ENCODE measurements around the gene URB2.
"Not testable (repeated sequence)": the region's sequence is repeated elsewhere in the genome, so short reads cannot be mapped to it uniquely, and the experiment has no call there.

The URB2 gene

DNA sequence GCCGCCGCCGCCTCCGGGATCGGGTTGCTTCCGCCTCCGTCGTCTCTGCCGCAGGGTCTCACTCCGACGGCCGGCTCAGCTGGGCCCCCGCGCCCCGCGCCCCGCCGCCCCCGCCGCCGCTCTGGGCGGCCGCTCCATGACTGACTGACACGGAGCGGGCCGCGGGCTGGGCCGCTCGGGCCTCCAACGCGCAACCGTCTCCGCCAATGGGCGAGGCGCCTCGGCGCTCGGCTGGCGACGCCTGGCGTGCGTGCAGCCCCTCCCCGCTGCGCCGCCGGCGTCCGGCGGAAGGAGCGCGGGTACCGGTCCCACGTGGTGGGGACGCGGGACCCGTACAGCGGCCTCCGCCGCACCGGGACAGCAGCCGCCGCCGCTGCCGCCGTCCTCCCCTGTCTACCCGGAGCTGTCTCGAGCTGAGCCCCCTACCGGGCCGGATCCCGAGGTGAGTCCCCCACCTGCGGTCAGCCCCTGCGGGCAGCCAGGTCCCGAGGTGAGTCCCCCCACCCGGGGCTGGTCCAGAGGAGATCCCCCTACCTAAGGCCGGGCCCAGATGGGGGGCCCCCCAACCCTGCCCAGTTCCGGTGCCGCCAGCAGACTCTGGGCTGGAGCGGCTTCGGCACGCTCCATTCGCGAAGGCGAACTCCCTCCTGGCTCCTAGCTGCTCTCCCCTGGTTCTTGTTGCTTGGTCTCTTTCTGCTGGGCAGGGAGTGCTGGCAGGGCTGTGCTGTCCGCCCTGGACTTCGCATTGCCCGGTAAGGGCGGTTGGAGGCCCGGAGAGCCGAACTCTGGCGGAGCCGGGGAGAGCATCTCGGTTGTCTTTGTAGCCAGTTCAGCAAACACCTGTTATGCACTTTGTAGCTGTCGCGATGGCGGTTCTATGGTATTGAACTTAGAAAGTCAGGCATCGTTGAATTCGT, at the start of gene URB2, which contains the start of gene TAF5L:
URB2 (plus strand) TSS at position 333 of the 917 bp plus-strand sequence. CDS start 1,387 bp downstream, outside the sequence.
TAF5L (minus strand) TSS at position 208 of the 917 bp plus-strand sequence. CDS start 11,640 bp downstream, outside the sequence.
- DNase-seq, result peak; percentile 92

GRCh38 chr1:229578168-229579058, 47.6 kb upstream of the URB2 start:
- DNase-seq, result no peak

DNA sequence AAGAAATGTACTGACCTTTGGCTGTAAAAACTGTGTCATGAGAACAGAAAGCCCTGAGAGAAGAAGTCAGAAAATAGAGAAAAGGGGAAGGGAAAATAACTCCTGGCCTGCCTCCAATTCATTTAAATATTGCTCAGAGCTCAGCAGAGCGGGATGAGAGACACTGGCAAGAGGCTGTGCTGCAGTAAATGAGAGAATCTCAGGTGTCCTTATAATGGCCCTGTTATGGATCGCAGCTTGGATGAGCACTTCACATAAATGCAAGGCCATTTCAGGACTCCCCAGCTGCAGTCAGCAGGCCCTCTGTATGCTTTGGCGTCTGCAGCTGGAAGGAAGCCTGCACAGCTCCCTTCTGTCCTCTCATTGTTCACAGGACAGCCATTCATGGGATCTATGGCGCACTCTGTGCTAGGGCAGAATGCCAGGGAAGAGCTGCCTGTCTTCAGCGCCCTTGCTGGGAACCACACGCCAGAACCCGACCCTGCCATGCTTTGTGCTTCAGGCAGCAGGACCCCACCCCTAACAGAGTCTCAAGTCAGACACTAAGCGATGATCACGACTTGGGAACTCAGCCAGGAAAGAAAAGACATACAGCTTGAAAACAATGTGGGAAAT, 46.9 kb upstream of the URB2 start:
- no peak for DNase-seq

DNA sequence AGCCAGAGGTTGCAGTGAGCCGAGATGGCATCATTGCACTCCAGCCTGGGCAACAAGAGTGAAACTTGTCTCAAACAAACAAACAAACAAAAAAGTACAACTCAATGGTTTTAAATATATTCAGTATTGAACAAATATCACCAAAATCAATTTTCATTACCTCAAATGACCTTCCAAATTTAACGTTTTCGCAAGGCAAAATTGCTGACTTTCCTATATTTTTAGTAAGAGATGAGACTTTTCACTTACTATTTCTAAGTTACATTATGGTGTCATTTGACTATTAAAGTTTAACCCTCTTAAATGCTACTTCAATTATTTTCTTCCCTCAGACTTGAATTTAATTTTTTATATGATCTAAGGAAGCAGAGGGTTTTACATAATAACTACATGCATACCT, 44.6 kb upstream of the URB2 start:
- DNase-seq, result no peak

DNA sequence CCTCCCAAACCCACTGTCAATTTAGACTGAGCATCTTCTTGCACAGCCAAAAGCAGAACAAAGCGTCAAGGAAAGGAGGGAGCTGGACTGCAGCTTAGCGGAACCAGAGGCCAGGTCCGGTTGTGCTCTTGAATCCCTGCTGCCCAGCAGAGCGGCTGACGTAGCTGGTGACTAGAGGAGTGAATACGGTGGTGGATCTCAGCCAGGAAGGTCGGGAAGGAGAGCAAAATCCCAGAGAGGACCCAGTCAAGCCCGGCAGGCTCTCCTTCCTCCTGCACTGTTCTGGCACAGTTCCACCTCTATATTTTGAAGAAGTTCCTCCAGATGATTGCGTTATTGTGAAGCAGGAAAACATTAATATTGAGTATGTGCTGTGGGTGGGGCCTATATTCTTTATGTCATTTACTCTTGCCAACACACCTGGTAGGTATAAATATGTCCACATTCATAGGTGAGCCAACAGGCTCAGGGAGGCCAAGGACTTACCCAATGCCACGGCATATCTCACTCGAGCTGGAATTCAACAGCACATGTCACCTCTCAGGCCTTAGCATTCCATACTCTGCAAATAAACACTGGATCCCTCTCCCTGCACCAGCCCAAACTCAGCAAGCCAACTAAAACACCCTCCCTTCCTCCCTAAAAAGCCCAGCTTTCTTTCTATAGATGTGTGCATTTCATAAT, 43.9 kb upstream of the URB2 start:
- DNase-seq, result no peak

DNA sequence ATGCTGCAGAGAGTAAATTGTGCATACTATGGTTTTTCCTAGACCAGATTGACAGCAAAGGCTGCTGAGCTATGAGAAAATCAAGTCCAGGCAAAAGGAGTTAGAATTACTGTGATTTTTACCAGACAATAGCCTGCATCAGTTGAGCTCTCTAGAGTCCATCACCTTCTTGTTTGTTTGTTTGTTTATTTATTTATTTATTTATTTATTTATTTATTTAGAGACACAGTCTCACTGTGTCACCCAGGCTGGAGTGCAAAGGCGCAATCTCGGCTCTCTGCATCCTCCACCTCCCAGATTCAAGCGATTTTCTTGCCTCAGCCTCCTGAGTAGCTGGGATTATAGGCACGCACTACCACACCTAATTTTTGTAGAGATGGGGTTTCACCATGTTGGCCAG, 43.3 kb upstream of the URB2 start:
- no peak for DNase-seq

- DNase-seq, result no peak
Observed at GRCh38 chr1:229585338-229585737, 40.7 kb upstream of the URB2 start.

DNA sequence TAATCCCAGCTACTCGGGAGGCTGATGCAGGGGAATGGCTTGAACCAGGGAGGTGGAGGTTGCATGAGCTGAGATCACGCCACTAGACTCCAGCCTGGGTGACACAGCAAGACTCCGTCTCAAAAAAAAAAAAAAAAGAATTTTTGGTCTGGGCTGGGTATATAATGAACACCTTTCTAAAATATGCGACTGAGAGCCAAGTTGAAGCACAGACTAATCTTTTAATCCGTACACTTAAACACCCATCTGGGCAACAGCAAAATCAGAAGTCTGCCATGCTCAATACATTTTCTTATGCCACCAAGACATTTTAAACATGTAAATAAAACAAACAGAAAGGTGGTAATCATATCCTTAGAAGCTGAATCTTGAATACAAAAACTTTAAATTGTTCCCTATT, 35.9 kb upstream of the URB2 start:
- DNase-seq, result no peak

DNA sequence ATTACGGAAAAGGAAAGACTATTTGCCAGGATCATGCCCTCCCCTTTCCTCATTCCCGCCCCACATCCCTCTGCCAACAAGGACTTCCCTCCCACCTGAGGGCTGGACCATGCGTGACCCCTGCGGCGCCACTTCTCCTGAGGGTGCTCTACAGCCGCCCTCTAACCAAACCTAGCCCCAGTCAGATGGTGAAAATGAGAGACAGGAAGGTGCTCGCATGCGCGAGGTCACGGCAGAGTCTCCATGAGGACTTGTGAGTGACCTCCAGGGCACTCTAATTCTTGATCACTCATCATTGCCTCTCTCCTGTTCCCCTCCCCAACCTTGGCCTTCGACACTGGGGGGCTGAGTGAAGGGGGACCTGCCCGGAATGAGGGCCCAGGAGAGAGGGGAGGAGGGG, 32.2 kb upstream of the URB2 start:
- no peak for DNase-seq

GRCh38 chr1:229594227-229595008, 31.6 kb upstream of the URB2 start:
- DNase-seq, result no peak

- not testable (repeated sequence) for DNase-seq
Observed at GRCh38 chr1:229595876-229596275, 30.2 kb upstream of the URB2 start.

- no peak for DNase-seq
Observed at GRCh38 chr1:229596925-229597699, 28.9 kb upstream of the URB2 start.

DNA sequence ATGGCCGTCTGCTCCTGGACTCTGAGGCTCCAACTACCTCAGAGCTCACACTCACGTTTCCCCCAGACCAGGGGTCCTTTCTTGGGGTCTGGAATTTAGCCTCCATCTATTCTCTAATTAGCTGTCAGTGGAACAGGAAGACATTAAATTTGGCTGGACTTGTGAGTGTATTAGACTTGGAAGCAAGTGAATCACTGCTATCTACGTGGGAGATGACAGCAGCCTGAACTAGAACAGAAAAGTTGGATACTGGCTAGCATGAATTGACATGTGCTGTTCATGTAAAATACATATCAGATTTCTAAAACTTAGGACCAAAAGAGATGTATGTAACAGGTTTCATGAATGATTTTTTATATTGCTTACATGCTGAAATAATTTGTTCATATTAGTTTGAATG, 28.2 kb upstream of the URB2 start:
- DNase-seq, result no peak

GRCh38 chr1:229599218-229599954, 26.7 kb upstream of the URB2 start:
- DNase-seq, result no peak

GRCh38 chr1:229600229-229600628, 25.8 kb upstream of the URB2 start:
- DNase-seq, result no peak

DNA sequence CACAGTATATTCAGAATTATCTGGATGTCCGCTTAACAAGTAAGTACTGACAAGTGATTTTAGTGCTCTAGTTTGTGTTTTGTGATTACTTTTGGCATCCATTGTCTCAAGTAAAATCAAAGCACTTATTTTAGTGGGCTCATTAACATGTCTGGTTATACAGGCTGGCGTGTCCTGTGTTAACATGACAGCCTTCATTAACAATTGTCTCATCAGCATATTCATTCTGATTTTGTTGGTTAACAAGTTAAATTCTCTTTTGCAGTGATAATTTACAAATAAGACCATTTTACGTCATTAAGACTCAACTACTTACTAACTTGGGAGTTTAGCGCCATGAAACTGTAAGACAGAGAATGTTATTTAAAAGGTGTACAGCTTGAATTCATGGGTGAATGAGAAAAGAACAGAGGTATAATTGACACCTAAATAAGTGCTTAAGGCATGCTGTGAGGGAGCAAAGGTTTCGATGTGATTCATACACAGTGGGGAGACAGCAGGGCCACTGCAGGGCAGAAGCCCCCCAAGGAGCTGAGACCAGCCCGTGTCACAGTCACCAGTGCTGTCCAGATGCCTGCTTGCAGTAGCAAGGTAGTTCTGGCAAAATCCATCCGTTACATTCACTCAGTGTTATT, 22.6 kb upstream of the URB2 start:
- DNase-seq, result no peak

- no peak for DNase-seq
Observed at GRCh38 chr1:229607370-229607769, 18.7 kb upstream of the URB2 start.

- DNase-seq, result no peak
Observed at GRCh38 chr1:229608590-229608989, 17.5 kb upstream of the URB2 start.

DNA sequence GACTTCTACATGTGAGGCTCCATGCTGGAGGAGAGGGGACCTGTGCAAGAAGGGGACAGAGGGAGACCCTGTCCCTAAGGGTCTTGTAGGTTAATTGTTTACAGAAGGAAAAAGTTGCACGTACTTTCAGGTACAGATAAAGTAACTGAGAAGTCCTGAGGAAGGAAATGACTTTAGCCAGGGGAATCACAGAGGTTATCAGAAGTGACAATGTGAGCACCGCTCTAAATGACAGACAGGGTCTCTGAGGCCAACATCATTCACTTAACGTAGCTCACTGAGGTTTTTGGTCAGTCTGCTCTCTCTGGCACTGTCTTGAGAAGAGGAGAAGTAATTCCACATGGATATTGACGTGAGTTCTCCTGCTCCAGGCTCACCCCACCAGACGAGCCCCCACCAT, 12.1 kb upstream of the URB2 start:
- DNase-seq, result no peak

- no peak for DNase-seq
Observed at GRCh38 chr1:229614701-229615100, 11.3 kb upstream of the URB2 start.
